SJSA1 (cell line): ENCODE data around the gene SCLY. TPM values are rescaled to one million over a fixed set of nuclear protein-coding genes. Genes with fewer than 3 reads are reported as not detected.

Experiments
- DNase-seq, 2 experiments: peaks; one replicate each; pipeline ENCODE4 v3.0.0-alpha.2; 2015 to 2020; ENCODE audit warnings: low spot score in 2 of 2, low read depth in 1 of 2
- H3K27ac ChIP-seq: fragments of 250-450 bp; sonication (Bioruptor Pico); 2 replicates; pipeline ENCODE4 v1.5.1; 2020; ENCODE audit warnings: mild to moderate bottlenecking, moderate library complexity
- H3K27me3 ChIP-seq: fragments of 250-450 bp; sonication (Bioruptor Pico); replicated peaks from 2 replicates; pipeline ENCODE4 v1.5.1; 2020; ENCODE audit warnings: mild to moderate bottlenecking, moderate library complexity
- H3K36me3 ChIP-seq: fragments of 250-450 bp; sonication (Bioruptor Pico); 2 replicates; pipeline ENCODE4 v1.5.1; 2020; ENCODE audit warnings: mild to moderate bottlenecking
- H3K4me1 ChIP-seq: fragments of 250-450 bp; sonication (Bioruptor Pico); replicated peaks from 2 replicates; pipeline ENCODE4 v1.6.1; 2021; ENCODE audit warnings: mild to moderate bottlenecking
- H3K4me3 ChIP-seq: fragments of 250-450 bp; sonication (Bioruptor Pico); 2 replicates; pipeline ENCODE4 v1.5.1; 2020; ENCODE audit warnings: mild to moderate bottlenecking
- H3K9me3 ChIP-seq: fragments of 250-450 bp; sonication (Bioruptor Pico); replicated peaks from 2 replicates; pipeline ENCODE4 v1.5.1; 2020; ENCODE audit warnings: mild to moderate bottlenecking
- total RNA-seq: library from RNA; depleted of rRNA; stranded (reverse); fragments of >200 nt; shearing (Covaris generic); gene quantifications from 2 replicates; pipeline ENCODE4 v1.2.3, GENCODE V29; 2014; rRNA removed

SCLY gene
- 24.8 and 38.1 TPM in 2 replicates for total RNA-seq

GRCh38 chr2:238060542-238061314, at the start of gene SCLY:
TSS of gene SCLY (plus strand) at chr2:238061001. CDS start at chr2:238061055, 54 bp downstream.
- peak; percentile 98 for DNase-seq
- H3K4me3 ChIP-seq, result peak within 1 kb of the TSS; percentile 68
- H3K27ac ChIP-seq, result peak within 1 kb of the TSS; percentile 67
- no peaks in the 10 kb centered on the region for H3K27me3 ChIP-seq
- no peaks in the 10 kb centered on the region for H3K9me3 ChIP-seq
- peaks cover 18% of the 10 kb centered on the region for H3K36me3 ChIP-seq
- H3K4me1 ChIP-seq, result peaks cover 16% of the 10 kb centered on the region

DNA sequence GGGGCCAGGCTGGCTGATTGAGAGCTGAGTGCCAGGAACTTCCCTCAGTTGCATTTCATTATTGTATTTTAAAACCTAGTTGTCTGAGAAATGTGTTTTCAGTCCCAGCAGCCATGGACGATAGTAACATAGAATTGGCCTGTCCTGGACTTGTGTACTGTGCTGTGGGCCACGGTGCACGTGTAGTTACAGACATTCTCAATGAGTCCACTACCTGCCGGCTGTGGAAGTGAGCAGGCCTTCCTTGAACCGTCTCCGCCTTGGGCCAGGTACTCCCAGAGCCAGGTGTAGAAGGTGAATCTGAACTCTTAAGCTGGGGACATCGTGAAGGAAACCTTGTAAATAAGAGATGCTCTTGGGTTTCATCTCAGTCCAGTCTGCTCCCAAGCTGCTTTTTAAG, 47.0 kb upstream of the SCLY start:
- no peak for DNase-seq
- Histone ChIP-seq H3K27me3 (no peaks in the 10 kb centered on the region), H3K9me3 (no peaks in the 10 kb centered on the region), H3K4me3 (no peak overlapping the region), H3K27ac (no peak overlapping the region), H3K4me1 (no peaks in the 10 kb centered on the region), H3K36me3 (no peaks in the 10 kb centered on the region; the same call in 1 of the 2 replicates)

- no peaks in the 10 kb centered on the region for H3K9me3 ChIP-seq
- H3K4me3 ChIP-seq, result no peak overlapping the region
- no peaks in the 10 kb centered on the region for H3K4me1 ChIP-seq
- no peak overlapping the region for H3K27ac ChIP-seq
- H3K27me3 ChIP-seq, result no peaks in the 10 kb centered on the region
- no peak for DNase-seq
- no peaks in the 10 kb centered on the region; the same call in 1 of the 2 replicates for H3K36me3 ChIP-seq
Observed at GRCh38 chr2:238015705-238016104, 45.1 kb upstream of the SCLY start.

DNA sequence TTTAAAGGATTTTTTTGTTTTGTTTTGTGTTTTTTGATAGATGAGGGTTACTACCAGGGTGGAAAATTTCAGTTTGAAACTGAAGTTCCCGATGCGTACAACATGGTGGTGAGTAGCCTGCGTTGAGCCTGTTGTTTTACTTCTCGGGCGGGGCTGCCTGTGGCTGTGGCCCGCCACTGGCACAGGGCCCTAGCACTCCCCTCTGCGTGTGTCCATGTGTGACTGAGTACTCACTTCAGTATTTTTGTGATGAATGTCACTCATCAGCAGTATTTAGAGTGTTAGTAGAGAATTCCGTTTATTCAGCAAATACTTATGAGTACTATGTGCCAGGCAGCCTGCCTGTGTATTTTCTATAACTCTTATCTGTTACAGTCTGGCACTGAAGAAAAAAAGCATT, 44.3 kb upstream of the SCLY start:
- Histone ChIP-seq H3K36me3 (no peaks in the 10 kb centered on the region), H3K9me3 (no peaks in the 10 kb centered on the region), H3K4me3 (no peak overlapping the region), H3K4me1 (no peaks in the 10 kb centered on the region), H3K27ac (no peak overlapping the region), H3K27me3 (no peaks in the 10 kb centered on the region)
- DNase-seq, result no peak

- no peaks in the 10 kb centered on the region for H3K36me3 ChIP-seq
- no peak for DNase-seq
- H3K27ac ChIP-seq, result no peak overlapping the region
- no peak overlapping the region for H3K4me3 ChIP-seq
- no peaks in the 10 kb centered on the region for H3K27me3 ChIP-seq
- H3K9me3 ChIP-seq, result no peaks in the 10 kb centered on the region
- no peaks in the 10 kb centered on the region for H3K4me1 ChIP-seq
Observed at GRCh38 chr2:238019962-238020361, 40.8 kb upstream of the SCLY start.

DNA sequence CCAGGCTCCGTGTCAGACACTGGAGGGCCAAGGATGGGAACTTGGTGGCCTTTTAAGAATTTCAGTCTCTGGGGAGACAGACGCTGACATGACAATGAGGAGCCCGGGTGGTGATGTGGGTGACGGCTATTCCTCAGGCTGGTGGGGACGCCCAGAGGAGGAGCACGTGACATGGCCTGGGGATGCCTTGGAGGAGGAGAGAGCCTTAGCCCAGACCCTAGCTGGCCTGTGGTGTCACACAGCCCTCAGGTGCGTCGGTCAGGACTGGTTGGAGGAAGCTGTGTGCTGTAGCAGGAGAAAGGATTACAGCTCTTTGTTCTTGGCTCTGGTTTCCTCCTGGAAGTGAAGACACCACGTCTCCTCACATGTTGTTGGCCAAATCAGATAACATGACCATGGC, 40.0 kb upstream of the SCLY start:
- H3K4me3 ChIP-seq, result no peak overlapping the region
- H3K9me3 ChIP-seq, result no peaks in the 10 kb centered on the region
- H3K4me1 ChIP-seq, result no peaks in the 10 kb centered on the region
- no peaks in the 10 kb centered on the region for H3K27me3 ChIP-seq
- H3K27ac ChIP-seq, result no peak overlapping the region
- DNase-seq, result no peak
- H3K36me3 ChIP-seq, result peaks cover 5% of the 10 kb centered on the region; the same call in 1 of the 2 replicates

DNA sequence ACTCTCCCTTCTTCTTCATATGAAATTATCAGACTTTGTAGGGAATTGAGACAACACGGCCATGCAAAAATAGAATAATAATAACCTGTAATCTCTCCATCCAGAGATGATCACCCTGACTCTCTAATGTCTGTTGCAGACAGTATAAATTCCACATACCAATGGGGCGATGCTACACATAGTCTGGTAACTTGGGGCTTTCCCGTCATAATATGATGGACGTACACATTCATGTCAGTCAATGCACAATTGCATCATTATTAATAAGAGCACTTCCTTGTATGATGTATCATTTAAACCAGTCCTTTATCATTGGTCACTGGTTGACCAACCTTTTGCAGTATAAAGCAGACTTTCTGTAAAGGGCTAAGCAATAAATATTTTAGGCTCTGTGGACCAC, 39.5 kb upstream of the SCLY start:
- no peak overlapping the region for H3K4me3 ChIP-seq
- DNase-seq, result no peak
- H3K9me3 ChIP-seq, result no peaks in the 10 kb centered on the region
- no peaks in the 10 kb centered on the region for H3K4me1 ChIP-seq
- no peak overlapping the region for H3K27ac ChIP-seq
- H3K27me3 ChIP-seq, result no peaks in the 10 kb centered on the region
- peaks cover 5% of the 10 kb centered on the region; the same call in 1 of the 2 replicates for H3K36me3 ChIP-seq

DNA sequence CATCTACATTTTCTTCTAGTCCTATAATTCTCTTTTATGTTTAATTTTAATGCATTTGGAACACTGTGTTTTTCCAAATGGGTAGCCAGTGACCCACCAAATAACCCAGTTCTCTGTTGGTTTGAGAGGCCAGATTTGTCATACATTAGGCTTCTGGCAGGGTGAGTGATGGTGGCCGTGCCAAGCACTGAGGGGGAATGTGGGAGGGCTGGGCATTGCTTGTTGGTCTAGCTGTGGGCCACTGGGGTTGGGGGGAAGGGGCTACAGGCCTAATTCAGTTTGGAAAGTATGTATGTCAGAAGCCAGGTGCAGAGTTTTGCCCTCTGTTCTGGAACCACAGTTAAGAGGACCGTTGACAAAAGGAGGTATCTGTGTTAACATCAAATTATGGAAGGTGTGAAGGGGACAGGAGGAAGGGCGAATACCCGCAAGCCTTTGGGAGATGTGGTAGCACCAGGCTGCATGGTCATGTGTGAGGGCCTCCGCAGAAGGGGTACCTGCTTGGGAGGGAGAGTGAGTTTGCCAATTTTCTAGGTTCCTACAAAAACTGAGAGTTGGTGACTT, 38.1 kb upstream of the SCLY start:
- no peak overlapping the region for H3K27ac ChIP-seq
- H3K4me1 ChIP-seq, result peaks cover 13% of the 10 kb centered on the region
- DNase-seq, result no peak
- no peak overlapping the region for H3K4me3 ChIP-seq
- H3K27me3 ChIP-seq, result no peaks in the 10 kb centered on the region
- H3K9me3 ChIP-seq, result no peaks in the 10 kb centered on the region
- H3K36me3 ChIP-seq, result peaks cover 9% of the 10 kb centered on the region; the same call in 1 of the 2 replicates

DNA sequence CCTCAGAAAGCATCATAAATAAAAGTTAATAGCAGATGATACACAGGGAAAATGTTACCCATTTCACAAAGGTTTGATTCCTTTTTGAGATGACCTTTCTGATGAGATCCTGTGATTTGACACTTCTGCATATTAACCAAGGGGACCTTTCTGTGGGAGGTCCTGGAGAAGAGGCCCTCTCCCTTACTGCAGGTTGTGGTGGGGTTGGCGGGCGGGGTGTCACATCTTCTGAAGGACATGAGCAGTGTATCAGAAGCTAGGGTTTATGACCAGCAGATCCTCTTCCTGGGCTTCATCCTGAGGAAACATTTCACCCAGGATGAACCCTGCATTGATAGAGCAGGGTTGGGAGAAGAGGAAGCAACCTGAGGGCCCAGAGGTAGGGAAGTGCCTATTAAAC, 37.2 kb upstream of the SCLY start:
- no peaks in the 10 kb centered on the region for H3K27me3 ChIP-seq
- no peaks in the 10 kb centered on the region for H3K9me3 ChIP-seq
- H3K4me3 ChIP-seq, result no peak overlapping the region
- DNase-seq, result no peak
- H3K36me3 ChIP-seq, result peaks cover 9% of the 10 kb centered on the region; the same call in 1 of the 2 replicates
- peaks cover 13% of the 10 kb centered on the region for H3K4me1 ChIP-seq
- no peak overlapping the region for H3K27ac ChIP-seq

GRCh38 chr2:238024986-238025385, 35.8 kb upstream of the SCLY start:
- Histone ChIP-seq H3K4me1 (peaks cover 13% of the 10 kb centered on the region), H3K36me3 (peaks cover 9% of the 10 kb centered on the region; the same call in 1 of the 2 replicates), H3K9me3 (no peaks in the 10 kb centered on the region), H3K27ac (no peak overlapping the region), H3K4me3 (no peak overlapping the region), H3K27me3 (no peaks in the 10 kb centered on the region)
- DNase-seq, result no peak

GRCh38 chr2:238025741-238026360, 35.0 kb upstream of the SCLY start:
- Histone ChIP-seq H3K4me3 (no peak overlapping the region), H3K36me3 (peaks cover 17% of the 10 kb centered on the region), H3K4me1 (peaks cover 13% of the 10 kb centered on the region), H3K27me3 (no peaks in the 10 kb centered on the region), H3K27ac (no peak overlapping the region), H3K9me3 (no peaks in the 10 kb centered on the region)
- no peak for DNase-seq

GRCh38 chr2:238027058-238027457, 33.7 kb upstream of the SCLY start:
- H3K27me3 ChIP-seq, result no peaks in the 10 kb centered on the region
- DNase-seq, result peak in 1 of 2 experiments; percentile 18
- H3K36me3 ChIP-seq, result peaks cover 26% of the 10 kb centered on the region
- no peaks in the 10 kb centered on the region for H3K9me3 ChIP-seq
- H3K27ac ChIP-seq, result no peak overlapping the region
- peaks cover 13% of the 10 kb centered on the region for H3K4me1 ChIP-seq
- H3K4me3 ChIP-seq, result no peak overlapping the region

DNA sequence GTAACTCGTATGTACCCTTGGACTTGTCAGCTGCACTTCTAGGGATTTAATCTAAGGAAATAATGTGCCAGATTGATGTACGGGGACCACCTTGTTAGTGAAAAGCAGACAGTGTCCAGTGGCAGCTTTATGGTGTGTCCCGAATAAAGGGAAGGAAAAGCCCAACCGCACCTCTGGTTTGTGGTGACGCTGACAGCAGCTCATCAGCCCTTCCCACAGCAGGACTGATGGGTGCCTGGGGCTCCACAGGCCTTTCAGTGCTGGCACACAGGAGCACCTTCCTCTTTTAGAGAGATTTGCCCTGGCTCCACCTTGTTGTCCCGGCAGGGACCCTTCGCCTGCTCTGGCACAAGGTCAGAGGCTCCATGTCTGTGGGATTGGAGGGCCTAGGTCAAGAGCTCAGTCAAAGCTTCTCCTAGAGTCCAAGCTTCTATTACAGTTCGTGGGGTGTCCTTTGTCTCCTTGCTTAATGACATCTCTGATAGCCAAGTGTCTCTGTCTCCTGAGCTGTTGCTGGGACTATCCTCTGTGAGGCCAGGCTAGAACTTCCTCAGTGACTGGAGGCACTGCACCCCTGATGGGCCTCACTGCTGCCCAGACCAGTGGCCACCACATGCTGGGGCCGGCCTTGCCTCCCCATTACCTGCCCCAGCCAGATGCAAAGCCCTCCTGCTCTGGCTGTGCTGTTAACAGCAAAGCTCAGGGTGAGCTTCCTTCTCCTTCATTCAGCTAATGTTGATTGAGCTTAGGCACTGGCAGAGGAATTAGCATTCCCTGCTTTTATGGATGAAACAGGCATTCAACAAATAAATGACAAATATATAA, 33.0 kb upstream of the SCLY start:
- Histone ChIP-seq H3K9me3 (no peaks in the 10 kb centered on the region), H3K27me3 (no peaks in the 10 kb centered on the region), H3K36me3 (peaks cover 26% of the 10 kb centered on the region), H3K27ac (no peak overlapping the region), H3K4me3 (no peak overlapping the region), H3K4me1 (peaks cover 13% of the 10 kb centered on the region)
- no peak for DNase-seq
